HG03103 (cell line): ENCODE measurements around the gene DNAJC13.
A peak's percentile ranks its signal among the peaks of the same experiment; 100 is the strongest.

Source experiments
- ATAC-seq: cut with Tn5 transposase; IDR thresholded peaks from one replicate; pipeline ENCODE4 v1.9.1; 2021; ENCODE audit warnings: low read depth; ENCODE audit not compliant: unreplicated experiment

DNAJC13 gene

GRCh38 chr3:132457286-132457685 lies 40.0 kb downstream of the DNAJC13 start:
- ATAC-seq = no peak

- no peak for ATAC-seq
Observed at GRCh38 chr3:132459551-132459950, 42.2 kb downstream of the DNAJC13 start.

DNA sequence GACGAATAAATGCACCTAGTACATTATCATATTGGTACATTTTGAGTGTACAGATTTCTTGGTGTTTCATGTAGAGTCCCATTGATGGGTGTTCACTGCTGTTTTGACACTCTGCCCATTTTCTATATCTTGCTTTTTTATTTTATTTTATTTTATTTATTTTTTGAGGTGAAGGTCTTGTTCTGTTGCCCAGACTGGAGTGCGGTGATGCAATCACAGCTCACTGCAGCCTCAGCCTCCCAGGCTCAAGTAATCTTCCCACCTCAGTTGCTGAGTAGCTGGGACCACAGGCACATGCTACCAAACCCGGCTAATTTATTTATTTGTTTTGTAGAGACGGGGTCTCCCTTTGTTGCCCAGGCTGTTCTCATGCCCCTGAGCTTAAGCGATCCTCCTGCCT lies 44.2 kb downstream of the DNAJC13 start:
- ATAC-seq = no peak

DNA sequence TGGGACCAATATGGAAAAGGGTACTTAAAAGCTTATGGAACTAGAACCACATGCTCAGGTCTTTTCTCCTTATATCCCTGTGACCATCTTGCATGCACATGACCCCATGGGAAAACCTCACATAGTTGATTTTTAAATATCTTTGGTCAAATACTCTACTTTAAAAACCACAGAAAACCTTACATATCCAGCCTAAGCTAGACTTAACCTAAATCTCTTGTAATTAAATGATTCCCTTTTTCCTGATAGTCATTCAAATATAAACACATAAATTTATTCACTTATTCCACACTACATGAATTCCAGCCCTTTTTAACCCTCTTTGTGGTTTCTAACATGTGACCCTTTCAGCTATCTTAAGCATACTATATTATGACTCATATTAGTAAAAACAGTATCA lies 46.8 kb downstream of the DNAJC13 start:
- ATAC-seq = no peak

DNA sequence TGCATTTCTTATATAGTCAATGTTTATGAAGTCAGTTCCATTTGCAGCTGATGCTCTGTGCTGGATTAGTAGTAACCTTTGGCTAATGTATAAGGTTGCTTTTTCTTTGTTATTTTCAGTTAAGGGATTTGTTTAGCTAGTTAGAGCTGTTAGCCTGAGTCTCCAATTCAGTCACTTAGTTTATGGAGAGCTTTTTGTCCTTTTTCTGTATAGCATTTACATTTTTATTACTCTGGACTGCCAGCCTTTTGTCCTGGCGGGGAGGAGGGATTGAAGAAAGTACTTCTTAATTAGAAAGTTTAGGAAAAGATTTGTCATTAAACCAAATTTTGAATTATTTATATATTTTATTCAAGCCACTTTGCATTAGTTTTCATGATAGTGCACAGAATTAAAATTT lies 52.0 kb downstream of the DNAJC13 start:
- ATAC-seq = no peak

DNA sequence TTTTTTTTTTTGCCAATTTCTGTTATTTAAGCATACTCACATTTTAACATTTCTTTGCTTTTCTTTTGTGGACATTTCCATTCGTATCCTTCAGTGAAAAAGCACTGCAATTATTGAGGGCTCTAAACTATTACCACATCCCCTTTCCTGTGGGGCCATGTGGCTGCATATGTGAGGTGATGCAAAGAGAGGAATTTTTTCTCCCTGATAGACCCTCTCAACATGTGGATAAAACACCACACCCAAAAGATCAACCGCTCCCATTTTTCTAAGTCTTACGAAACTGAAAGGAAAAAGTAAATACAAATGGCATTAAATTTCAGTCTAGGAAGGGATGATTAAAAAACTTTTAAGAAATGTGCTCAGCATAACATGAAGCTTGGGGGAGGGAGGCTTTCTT lies 68.8 kb downstream of the DNAJC13 start:
- ATAC-seq = no peak

DNA sequence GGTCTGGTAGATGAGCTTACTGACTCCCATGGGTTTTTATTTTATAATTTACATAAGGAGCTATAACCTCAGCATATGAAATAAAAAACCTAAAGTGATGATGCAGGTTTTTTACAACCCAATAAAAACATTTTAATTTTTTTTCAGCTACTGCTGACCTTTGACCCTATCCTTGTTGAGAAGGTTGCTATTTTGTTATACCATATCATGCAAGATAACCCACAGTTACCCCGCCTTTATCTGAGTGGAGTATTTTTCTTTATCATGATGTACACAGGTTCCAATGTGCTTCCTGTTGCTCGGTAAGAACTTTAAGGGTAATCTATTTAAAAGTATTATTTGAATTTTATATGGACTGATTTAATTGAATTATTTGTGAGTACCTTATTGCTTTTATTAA lies 70.8 kb downstream of the DNAJC13 start:
- ATAC-seq = no peak

GRCh38 chr3:132499071-132499470 lies 81.8 kb downstream of the DNAJC13 start:
- ATAC-seq = no peak

DNA sequence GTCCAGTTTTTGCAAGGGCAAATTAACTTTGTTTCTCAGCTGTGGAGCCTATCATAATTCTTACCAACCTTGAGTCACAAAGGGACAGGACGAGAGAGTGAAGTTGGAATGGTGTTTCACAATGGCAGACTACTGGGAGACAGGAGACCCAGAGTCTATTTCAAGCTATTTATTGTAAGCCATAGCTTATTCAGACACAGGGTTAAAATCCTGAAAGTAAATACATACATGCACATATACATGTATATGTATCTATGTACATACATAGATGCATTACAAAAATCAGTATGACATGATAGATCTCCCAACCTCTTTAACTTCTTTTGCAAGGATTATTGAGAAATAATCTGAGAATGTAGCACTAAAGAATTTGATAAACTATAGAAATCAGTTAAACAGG lies 86.3 kb downstream of the DNAJC13 start:
- ATAC-seq = no peak

DNA sequence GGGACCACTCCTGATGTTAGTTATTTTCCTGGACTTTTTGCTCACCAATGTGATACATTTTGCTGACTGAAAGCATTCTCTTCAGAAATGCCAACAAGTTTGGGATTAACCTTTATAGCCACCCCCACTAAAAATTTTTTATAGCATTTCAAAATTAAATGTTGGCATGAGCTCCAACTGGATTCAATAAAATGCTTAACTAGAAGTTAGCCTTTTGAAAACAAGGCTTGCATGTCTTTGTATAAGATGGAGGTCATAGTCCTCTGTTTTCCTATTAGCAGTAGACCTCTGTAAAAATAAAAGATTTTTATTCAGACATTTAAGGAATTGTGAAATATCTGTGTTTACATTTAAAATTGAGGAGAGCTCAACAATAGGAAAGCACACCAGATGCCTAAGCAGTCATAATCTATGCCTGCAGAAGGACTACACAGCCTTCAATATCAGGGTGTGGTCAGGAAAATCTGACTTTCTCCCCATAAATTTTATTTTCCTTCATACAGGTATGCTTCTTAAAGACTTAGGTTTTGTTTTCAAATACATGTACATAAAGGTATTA lies 87.2 kb downstream of the DNAJC13 start:
- no peak for ATAC-seq

- ATAC-seq = no peak
Observed at GRCh38 chr3:132507657-132508056, 90.4 kb downstream of the DNAJC13 start.

- ATAC-seq = no peak
Observed at GRCh38 chr3:132509096-132509495, 91.8 kb downstream of the DNAJC13 start.

- no peak for ATAC-seq
Observed at GRCh38 chr3:132509506-132509905, 92.2 kb downstream of the DNAJC13 start.

- ATAC-seq = no peak
Observed at GRCh38 chr3:132513057-132513456, 95.8 kb downstream of the DNAJC13 start.

DNA sequence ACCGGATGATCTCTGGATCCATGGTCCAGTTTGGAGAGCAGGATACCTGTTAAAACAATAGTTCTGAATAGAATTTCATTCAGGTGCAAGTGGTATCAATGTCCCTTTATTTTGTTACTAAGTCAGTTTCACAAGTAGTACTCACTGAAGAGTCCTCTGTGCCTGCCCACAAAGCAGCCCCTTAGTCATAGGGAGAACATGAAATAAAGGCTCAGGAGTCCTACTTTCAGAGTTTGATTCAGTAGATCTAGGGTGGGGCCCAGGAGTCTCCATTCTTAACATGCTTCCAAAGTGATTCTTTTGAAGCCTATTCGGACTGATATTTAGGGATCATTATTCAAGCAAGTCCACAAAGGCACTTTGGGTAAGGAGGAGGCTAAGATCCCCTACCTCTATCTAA lies 100.0 kb downstream of the DNAJC13 start:
- no peak for ATAC-seq

GRCh38 chr3:132519914-132520313 lies 102.6 kb downstream of the DNAJC13 start:
- ATAC-seq = no peak

DNA sequence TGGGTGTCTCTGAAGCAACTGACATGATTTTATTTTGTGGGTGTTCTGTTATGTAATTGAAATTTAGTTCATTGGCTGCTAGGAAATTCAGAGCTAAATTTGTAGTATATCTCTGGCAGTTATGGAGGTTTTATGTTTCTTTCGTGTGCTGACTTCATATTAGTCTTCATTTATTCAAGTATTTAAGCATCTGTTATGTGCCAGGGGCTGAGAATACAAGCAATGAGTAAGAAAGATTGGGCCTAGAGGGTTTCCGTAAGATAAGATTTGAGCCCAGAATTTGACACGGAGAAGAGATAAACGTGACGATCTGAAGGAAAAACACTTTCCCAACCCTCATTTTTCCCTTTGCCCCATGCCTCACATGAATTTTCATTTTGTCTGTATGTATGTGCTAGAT lies 104.6 kb downstream of the DNAJC13 start:
- no peak for ATAC-seq

DNA sequence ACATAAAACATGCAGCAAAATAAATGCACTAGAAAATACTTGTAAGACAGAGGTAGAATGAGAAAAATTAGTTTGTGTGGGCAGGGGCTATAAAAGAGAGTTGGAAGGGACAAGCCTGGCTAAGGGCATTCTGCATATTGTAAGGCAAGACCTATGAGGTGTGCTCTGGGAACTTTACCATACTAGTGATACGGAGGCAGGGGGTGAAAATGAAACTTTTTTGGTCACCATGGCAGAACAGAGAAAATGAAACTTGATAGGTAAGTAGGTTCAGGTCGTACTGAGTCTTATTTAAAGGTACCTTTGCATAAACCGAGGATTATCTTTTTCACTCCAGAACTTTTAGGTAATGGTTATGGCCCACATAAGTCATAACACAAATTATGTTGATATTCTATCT lies 105.1 kb downstream of the DNAJC13 start:
- peak; percentile 91 for ATAC-seq

DNA sequence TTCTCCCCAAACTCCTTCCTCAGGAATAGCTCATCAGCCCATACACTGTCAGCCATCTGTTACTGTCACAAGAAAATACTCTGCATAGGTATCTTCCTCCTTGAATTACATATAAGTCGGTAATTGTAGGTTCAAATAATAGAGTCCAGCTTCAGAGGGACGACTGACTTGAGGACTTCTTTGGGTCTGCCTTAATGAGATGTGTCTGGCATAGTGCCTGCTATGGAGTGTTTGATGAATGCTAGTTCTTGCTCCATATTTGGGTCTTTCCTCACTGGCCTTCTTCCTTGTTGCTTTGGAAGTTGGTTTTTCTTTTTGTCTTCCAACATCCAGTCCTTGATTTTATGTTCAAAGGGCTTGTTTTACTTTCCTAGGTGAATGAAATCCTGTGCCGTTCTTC lies 113.3 kb downstream of the DNAJC13 start:
- ATAC-seq = no peak

GRCh38 chr3:132535575-132536441 lies 118.5 kb downstream of the DNAJC13 start:
- ATAC-seq = no peak

DNA sequence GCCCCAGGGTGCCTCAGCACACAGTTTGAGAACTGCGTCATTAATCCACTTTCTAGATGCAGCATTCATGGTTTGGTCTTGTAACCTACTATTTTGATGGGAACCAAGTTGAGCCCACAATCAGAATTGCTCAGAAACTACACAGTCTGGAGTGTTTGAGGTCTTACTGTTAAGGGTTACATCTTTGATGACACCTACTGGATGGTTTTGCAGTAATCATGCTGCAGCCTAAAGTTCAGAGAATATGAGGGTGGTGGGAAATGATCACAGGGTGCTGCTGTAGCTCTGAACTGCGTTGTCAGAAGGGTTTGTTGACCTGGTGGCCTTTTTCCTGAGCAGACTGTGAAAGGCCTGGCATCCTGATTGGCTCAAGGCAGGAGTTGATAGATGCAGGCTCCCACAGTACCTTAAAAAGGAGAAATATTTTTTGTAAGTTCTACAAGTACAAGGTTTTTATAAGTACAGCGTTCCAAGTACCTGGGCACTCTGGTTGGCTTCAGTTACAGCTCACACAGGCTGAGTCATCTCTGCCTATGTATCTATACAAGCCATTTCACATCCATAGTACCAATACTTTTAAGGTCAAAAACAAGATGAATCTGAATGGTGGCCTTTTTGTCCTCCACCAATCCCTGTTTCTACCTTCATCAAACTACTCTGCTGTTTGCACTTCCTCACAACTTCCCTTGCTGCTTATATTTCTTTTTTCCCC lies 119.3 kb downstream of the DNAJC13 start:
- ATAC-seq = no peak

- ATAC-seq = no peak
Observed at GRCh38 chr3:132537297-132537696, 120.0 kb downstream of the DNAJC13 start.
